Raji (cell line): ENCODE results near the gene ZSWIM9.

Experiments
- POLR2A ChIP-seq: IDR thresholded peaks from 2 replicates; pipeline ENCODE4 v1.6.1; 2011; ENCODE audit warnings: low read depth, low read length, control low read depth; ENCODE audit not compliant: insufficient read depth

Gene ZSWIM9

GRCh38 chr19:48194041-48194843 lies 23.8 kb downstream of the ZSWIM9 start:
- TF ChIP-seq POLR2A = peak; percentile 25

DNA sequence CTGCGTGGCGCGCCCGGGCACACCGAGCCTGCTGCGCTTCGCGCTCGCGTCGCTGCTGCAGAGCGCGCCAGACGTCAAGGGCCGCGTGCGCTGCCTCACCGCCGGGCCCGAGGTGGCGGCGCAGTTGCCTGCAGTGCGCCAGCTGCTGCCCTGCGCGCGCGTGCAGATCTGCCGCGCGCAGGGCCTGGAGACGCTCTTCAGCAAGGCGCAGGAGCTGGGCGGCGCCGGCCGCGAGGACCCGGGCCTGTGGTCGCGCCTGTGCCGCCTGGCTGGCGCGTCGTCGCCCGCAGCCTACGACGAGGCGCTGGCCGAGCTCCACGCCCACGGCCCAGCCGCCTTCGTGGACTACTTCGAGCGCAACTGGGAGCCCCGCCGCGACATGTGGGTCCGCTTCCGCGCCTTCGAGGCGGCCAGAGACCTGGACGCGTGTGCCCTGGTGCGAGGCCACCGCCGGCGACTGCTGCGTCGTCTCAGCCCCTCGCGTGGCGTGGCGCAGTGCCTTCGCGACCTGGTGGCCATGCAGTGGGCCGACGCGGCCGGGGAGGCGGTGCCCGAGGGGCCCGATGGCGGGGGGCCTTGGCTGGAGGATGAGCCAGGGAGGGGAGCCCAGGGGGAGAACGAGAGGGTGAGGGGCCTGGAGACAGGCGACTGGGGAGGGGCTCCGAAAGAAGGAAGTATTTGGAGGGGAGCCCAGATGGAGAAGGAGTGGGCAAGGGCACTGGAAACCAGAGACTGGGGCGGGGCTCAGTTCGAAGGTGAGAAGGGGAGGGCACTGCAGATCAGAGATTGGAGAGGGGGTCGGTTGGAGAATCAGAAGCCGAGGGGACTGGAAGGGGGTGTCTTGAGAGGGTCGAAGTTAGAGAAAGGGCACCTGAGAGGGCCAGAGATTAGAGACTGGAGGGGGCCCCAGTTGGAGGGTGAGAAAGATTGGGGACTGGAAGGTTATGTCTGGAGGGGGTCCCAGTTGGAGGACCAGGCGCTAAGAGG lies 24.7 kb downstream of the ZSWIM9 start:
- TF ChIP-seq POLR2A = no peak

DNA sequence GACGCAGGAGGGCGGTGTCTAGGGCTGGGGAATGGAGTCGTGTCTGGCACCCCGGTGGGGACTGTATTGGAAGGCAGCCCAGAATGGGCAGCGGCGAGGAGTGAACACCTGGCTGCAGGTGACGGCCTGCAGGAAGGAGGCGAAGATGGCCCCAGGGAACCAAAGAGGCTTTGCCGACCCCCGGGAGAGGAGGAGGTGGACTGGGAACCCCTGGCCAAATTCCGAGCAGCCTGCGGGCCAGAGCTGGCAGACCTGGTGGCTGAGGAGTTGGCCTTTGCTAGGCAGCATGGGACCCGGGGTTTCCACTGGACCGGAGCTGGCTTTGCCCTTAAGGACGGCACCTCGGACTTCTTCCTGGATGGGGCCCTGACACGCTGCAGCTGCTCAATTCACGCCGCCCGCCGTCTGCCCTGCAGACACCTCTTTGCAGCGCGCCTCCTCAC lies 25.9 kb downstream of the ZSWIM9 start:
- no peak for TF ChIP-seq POLR2A

DNA sequence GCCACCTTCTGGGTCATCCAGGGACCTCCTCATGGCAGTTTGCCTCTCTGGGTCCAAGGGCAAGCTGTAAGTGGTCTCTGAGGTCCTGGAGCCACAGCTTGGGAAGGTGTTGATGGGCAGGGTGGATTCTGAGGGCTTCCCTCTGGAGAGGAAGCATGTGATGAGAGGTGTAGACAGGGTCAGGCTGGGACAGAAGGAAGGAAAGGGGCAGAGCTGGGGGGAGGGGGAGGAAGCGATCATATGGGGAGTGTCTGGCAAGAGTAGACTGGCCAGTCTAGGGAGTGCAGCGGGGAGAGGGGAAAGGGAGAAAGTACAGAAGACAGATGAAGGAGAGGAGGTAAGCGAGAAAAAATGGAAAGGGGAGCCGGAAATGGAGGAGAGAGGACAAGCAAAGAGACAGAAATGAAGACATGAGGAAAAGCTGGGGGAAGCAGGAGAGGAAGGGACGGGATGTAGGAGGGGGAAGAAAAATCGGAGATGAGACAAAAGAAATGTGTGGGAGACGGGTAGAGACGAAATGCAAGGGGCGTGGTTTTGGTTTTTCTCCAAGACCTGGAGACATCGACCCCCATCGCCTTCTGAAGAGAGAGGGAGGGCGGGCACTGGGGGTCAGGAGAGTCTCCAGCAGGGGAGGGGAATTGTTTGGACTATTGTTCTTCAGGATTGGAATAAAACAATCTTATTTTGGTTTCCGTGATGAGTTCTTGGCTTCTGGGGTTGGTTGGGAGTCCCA lies 26.6 kb downstream of the ZSWIM9 start:
- TF ChIP-seq POLR2A = peak; percentile 25; the same call in 1 of the 2 replicates

- no peak for TF ChIP-seq POLR2A
Measured at GRCh38 chr19:48203222-48203793, 32.8 kb downstream of the ZSWIM9 start.

DNA sequence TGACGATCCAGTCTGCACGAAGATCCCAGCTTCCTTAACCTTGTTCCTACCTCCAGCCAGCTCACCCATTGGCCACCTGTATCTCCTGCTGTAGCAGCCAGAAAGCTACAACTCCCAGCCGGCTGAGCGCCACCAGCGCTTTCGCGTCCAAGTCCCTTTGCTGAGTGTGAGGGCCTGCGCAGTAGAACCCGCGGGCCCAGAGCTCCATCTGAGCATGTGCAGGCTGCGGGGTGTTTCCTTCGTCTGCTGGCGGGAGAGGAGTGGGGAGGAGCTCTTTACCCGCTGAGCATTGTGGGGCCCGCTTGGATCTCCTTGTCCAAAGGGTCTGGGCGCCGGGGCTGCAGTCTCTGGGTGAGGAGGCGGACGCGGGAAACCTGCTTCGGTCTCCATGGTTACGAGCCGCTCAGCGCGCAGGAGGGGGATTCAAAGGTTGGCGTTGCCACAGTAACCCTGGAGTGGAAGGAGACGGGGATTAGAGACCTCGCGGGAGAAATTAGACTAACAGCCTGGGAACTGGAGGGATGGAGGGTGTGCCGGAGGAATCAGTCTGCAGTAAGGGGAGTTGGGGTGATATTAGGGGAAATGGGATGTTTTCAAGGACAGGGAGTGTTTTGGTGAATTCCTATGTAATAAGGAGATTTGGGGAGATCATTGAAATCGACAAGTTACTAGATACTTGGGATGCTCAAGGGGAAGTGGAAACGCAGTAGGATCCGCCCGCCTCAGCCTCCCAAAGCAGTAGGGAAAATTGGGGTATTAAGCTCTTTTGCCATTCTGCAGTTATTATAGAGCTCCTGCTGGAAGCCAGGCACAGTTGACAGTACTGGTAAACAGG lies 33.5 kb downstream of the ZSWIM9 start:
- peak; percentile 93 for TF ChIP-seq POLR2A

- TF ChIP-seq POLR2A = no peak
Measured at GRCh38 chr19:48206397-48207093, 36.1 kb downstream of the ZSWIM9 start.

GRCh38 chr19:48210005-48210404 lies 39.5 kb downstream of the ZSWIM9 start:
- no peak for TF ChIP-seq POLR2A

DNA sequence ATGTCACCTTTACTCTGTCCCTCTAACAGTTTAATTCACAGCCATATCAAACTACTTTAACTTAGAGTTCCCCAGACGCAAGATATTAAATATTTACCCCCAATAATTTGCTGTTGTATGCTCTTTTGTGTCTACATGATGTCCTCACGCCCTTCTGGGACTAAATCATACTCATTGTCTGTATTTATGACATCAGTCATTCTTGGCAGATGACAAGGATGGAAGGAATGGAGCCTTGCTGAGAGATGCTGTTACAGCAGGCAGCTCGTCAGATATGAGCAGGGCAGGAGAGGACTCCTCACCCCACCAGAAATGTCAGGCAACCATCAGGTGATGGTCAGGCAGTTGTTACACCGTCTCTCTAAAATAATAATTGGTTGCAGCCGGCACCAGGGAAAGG lies 43.5 kb downstream of the ZSWIM9 start:
- TF ChIP-seq POLR2A = no peak

DNA sequence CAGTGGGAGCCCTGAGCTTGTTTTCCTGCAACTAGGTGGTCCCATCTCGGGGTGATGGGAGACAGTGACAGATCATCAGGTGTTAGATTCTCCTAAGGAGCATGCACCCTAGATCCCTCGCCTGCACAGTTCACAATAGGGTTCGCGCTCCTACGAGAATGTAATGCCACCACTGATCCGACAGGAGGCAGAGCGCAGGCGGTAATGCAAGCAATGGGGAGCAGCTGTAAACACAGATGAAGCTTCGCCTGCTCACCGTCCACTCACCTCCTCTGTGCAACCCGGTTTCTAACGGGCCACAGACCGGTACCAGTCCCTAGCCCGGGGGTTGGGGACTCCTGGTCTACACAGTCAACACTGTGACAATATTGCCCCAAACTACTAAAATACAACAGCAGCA lies 46.5 kb downstream of the ZSWIM9 start:
- TF ChIP-seq POLR2A = no peak

DNA sequence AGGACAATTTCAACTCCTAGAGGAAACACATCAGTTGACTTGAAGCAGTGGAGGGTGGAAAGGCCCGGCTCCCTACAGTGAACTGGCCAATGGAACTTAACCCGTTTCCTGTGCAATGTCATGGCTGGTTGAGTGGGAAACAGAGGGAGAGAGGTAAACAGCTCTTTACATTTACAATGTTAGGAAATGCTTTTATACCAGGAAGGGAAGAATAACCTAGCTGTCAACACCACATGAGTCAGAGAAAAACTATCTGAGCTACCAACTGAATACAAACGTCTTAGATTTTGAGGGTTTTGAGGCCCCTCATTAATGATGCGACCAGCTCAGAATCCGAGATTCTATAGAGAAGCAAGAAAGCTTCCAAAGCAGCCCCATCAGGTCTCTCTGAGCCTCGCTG lies 48.5 kb downstream of the ZSWIM9 start:
- no peak for TF ChIP-seq POLR2A

DNA sequence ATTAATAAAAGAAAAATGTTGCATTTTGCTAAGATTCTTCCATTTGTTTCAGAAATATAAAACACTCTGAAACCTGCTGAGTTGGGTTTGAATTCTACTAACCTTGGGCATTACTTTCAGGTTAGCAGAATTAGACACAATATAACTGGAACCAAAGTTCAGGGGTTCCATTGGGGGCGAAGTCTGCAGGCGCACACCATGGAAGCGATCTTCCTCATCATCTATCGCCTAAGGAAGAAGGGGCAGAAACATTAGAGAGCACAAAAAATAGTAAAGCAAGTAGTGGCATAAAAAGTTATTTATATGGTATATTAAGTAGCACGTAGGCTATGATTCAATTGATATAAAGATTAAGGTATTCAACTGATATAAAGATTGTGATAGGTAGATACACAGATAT lies 51.1 kb downstream of the ZSWIM9 start:
- TF ChIP-seq POLR2A = no peak

- no peak for TF ChIP-seq POLR2A
Measured at GRCh38 chr19:48230555-48231129, 60.2 kb downstream of the ZSWIM9 start.
